GM23248 (cell line): ENCODE measurements around the gene NTN3. TPM values are rescaled to one million over a fixed set of nuclear protein-coding genes. Genes with fewer than 3 reads are reported as not detected.

Experiments used
- DNase-seq: peaks from one replicate; pipeline ENCODE4 v3.0.0-alpha.2; 2015
- H2AFZ ChIP-seq: fragments of 200-600 bp; sonication (generic); 2 replicates; pipeline ENCODE4 v1.6.1; 2016; ENCODE audit warnings: antibody characterized with exemption
- H3F3A ChIP-seq: fragments of 200-600 bp; sonication (generic); 2 replicates; pipeline ENCODE4 v1.6.1; 2016; ENCODE audit warnings: mild to moderate bottlenecking, antibody characterized with exemption, mixed run types; ENCODE audit not compliant: insufficient read depth
- H3K27ac ChIP-seq: fragments of 200-600 bp; sonication (generic); 2 replicates; pipeline ENCODE4 v1.5.1; 2016; ENCODE audit warnings: mild to moderate bottlenecking
- H3K27me3 ChIP-seq: fragments of 200-600 bp; sonication (generic); replicated peaks from 2 replicates; pipeline ENCODE4 v1.6.1; 2016; ENCODE audit warnings: mild to moderate bottlenecking; ENCODE audit not compliant: insufficient read depth
- H3K36me3 ChIP-seq: fragments of 200-600 bp; sonication (generic); 2 replicates; pipeline ENCODE4 v1.6.1; 2016; ENCODE audit warnings: low read depth, mild to moderate bottlenecking
- H3K4me1 ChIP-seq: fragments of 200-600 bp; sonication (generic); 2 replicates; pipeline ENCODE4 v1.6.1; 2016; ENCODE audit warnings: mild to moderate bottlenecking; ENCODE audit not compliant: insufficient read depth
- H3K4me2 ChIP-seq: fragments of 200-600 bp; sonication (generic); one replicate; pipeline ENCODE4 v1.6.1; 2016; ENCODE audit warnings: mild to moderate bottlenecking; ENCODE audit not compliant: unreplicated experiment
- H3K4me3 ChIP-seq: fragments of 200-600 bp; sonication (generic); 2 replicates; pipeline ENCODE4 v1.5.1; 2016; ENCODE audit warnings: mild to moderate bottlenecking
- H3K79me2 ChIP-seq: fragments of 200-600 bp; sonication (generic); 2 replicates; pipeline ENCODE4 v1.6.1; 2016; ENCODE audit warnings: mild to moderate bottlenecking; ENCODE audit not compliant: insufficient read depth
- H3K9ac ChIP-seq: fragments of 200-600 bp; sonication (generic); 2 replicates; pipeline ENCODE4 v1.6.1; 2016; ENCODE audit warnings: mild to moderate bottlenecking
- H3K9me2 ChIP-seq: fragments of 200-600 bp; sonication (generic); 2 replicates; pipeline ENCODE4 v1.6.1; 2016; ENCODE audit warnings: mixed run types, mild to moderate bottlenecking, moderate library complexity; ENCODE audit not compliant: insufficient read depth
- H3K9me3 ChIP-seq: fragments of 200-600 bp; sonication (generic); one replicate; pipeline ENCODE4 v1.6.1; 2017; ENCODE audit warnings: low read depth
- H4K20me1 ChIP-seq: fragments of 200-600 bp; sonication (generic); 2 replicates; pipeline ENCODE4 v1.6.0; 2016; ENCODE audit not compliant: insufficient read depth
- EZH2 ChIP-seq: fragments of 200-600 bp; sonication (generic); IDR thresholded peaks from 2 replicates; pipeline ENCODE4 v1.6.1; 2018; ENCODE audit warnings: antibody characterized with exemption, mild to moderate bottlenecking; ENCODE audit not compliant: insufficient read depth, poor library complexity, severe bottlenecking
- EZH2phosphoT487 ChIP-seq: fragments of 200-600 bp; sonication (generic); IDR thresholded peaks from 2 replicates; pipeline ENCODE4 v1.6.1; 2018; ENCODE audit warnings: antibody characterized with exemption, moderate library complexity, mild to moderate bottlenecking, low read depth; ENCODE audit not compliant: insufficient read depth
- WGBS, 2 experiments: methylation state at CpG; one replicate each; pipeline ENCODE4 v1.1.6; 2015 to 2017; ENCODE audit warnings: low lambda C conversion rate in 2 of 2, low coverage in 1 of 2; ENCODE audit errors: missing lambda C conversion rate in 2 of 2; 5-methylcytosine and 5-hydroxymethylcytosine counted together
- in situ Hi-C: fragments of 300-500 bp; cut with MboI; formaldehyde crosslinking; loops from 2 replicates; pipeline ENCODE4 v1.15.0; 2020
- polyA plus RNA-seq: library from polyadenylated mRNA; unstranded; fragments of >200 nt; fragmentation: Nextera tagmentation; extraction: Ambion mirVana; gene quantifications from 2 replicates; pipeline ENCODE4 v1.2.1, GENCODE V29; 2016
- total RNA-seq: library from RNA; depleted of rRNA; stranded (reverse); fragments of >200 nt; shearing (Covaris generic); gene quantifications from 2 replicates; pipeline ENCODE4 v1.2.3, GENCODE V29; 2014

NTN3 gene
- total and polyA plus RNA-seq, 2 experiments from 2014 or later: not detected

GRCh38 chr16:2468725-2469398 is 2.2 kb upstream of the NTN3 start:
- H2AFZ ChIP-seq: no peak overlapping the region
- no peak overlapping the region for H3K27ac ChIP-seq
- no peaks in the 10 kb centered on the region for H3K27me3 ChIP-seq
- H3K9me3 ChIP-seq: no peaks in the 10 kb centered on the region
- H3K9me2 ChIP-seq: no peaks in the 10 kb centered on the region
- peak overlapping the region; percentile 66; the same call in 1 of the 2 replicates for H3K4me3 ChIP-seq
- no peak overlapping the region for H3K9ac ChIP-seq
- H3K36me3 ChIP-seq: no peaks in the 10 kb centered on the region
- in situ Hi-C loops: no loop called here
- DNase-seq: no peak
- no peaks in the 10 kb centered on the region for H4K20me1 ChIP-seq
- TF ChIP-seq EZH2: no peak
- TF ChIP-seq EZH2phosphoT487: no peak
- no peaks in the 10 kb centered on the region for H3K79me2 ChIP-seq
- H3K4me2 ChIP-seq: peak overlapping the region; percentile 77
- H3K4me1 ChIP-seq: no peaks in the 10 kb centered on the region
- WGBS, 2 experiments: 46 to 67% methylated on average over 7 to 14 of the region's 14 CpGs
- no peaks in the 10 kb centered on the region for H3F3A ChIP-seq

- TF ChIP-seq EZH2 (no peak), EZH2phosphoT487 (no peak)
- DNase-seq: no peak
- H4K20me1 ChIP-seq: no peaks in the 10 kb centered on the region
- H3K9me3 ChIP-seq: no peaks in the 10 kb centered on the region
- no peak overlapping the region for H3K4me2 ChIP-seq
- H3K9ac ChIP-seq: no peak overlapping the region
- H3K79me2 ChIP-seq: no peaks in the 10 kb centered on the region
- H3K36me3 ChIP-seq: no peaks in the 10 kb centered on the region
- H3K27me3 ChIP-seq: no peaks in the 10 kb centered on the region
- 53 to 54% methylated on average over 14 to 16 of the region's 16 CpGs for WGBS, 2 experiments
- H3K4me1 ChIP-seq: no peaks in the 10 kb centered on the region
- in situ Hi-C loops: no loop called here
- no peak overlapping the region for H3K27ac ChIP-seq
- H2AFZ ChIP-seq: no peak overlapping the region
- no peak overlapping the region for H3K4me3 ChIP-seq
- H3F3A ChIP-seq: no peaks in the 10 kb centered on the region
- no peaks in the 10 kb centered on the region for H3K9me2 ChIP-seq
Observed at GRCh38 chr16:2469399-2470233, 1.5 kb upstream of the NTN3 start.

GRCh38 chr16:2470234-2470601 is 879 bp upstream of the NTN3 start:
- no peaks in the 10 kb centered on the region for H3F3A ChIP-seq
- H3K9me3 ChIP-seq: no peaks in the 10 kb centered on the region
- WGBS, 2 experiments: 64% methylated on average over 7 of the region's 7 CpGs
- H3K27ac ChIP-seq: no peak overlapping the region
- no peak overlapping the region for H3K4me3 ChIP-seq
- no peak overlapping the region for H3K4me2 ChIP-seq
- no peaks in the 10 kb centered on the region for H3K27me3 ChIP-seq
- no peaks in the 10 kb centered on the region for H4K20me1 ChIP-seq
- in situ Hi-C loops: no loop called here
- no peaks in the 10 kb centered on the region for H3K4me1 ChIP-seq
- H2AFZ ChIP-seq: no peak overlapping the region
- no peaks in the 10 kb centered on the region for H3K36me3 ChIP-seq
- no peak overlapping the region for H3K9ac ChIP-seq
- TF ChIP-seq EZH2phosphoT487: no peak
- no peaks in the 10 kb centered on the region for H3K79me2 ChIP-seq
- no peak for DNase-seq
- no peaks in the 10 kb centered on the region for H3K9me2 ChIP-seq

DNA sequence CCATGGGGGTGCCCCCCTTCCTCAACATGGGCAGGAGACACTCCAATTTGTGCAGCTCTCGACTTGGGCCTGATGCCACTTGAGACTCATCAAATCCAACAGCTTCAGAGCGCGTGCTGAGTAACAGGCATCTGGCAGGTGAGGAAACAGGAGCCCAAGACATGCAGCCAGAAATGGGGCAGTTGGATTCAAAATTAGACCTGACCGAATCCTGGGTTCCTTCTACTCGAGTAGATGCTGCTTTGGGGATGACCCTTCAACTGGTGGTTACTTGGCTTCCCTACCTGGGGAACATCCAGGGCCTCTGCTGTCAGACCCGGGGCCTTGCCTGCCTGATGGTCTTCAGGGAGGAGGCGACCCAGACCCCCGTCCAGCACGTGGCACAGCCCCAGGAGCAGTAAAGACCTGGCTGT is 488 bp upstream of the NTN3 start:
- H3K4me3 ChIP-seq: no peak overlapping the region
- no peaks in the 10 kb centered on the region for H3F3A ChIP-seq
- H3K79me2 ChIP-seq: peaks cover 4% of the 10 kb centered on the region; the same call in 1 of the 2 replicates
- H2AFZ ChIP-seq: no peak overlapping the region
- H3K4me1 ChIP-seq: no peaks in the 10 kb centered on the region; the same call in 1 of the 2 replicates
- in situ Hi-C loops: no loop called here
- no peaks in the 10 kb centered on the region for H3K9me3 ChIP-seq
- TF ChIP-seq EZH2phosphoT487: no peak
- TF ChIP-seq EZH2: no peak
- no peak overlapping the region for H3K27ac ChIP-seq
- H3K4me2 ChIP-seq: no peak overlapping the region
- no peak overlapping the region for H3K9ac ChIP-seq
- H3K36me3 ChIP-seq: no peaks in the 10 kb centered on the region
- peak; percentile 37 for DNase-seq
- no peaks in the 10 kb centered on the region for H3K9me2 ChIP-seq
- H4K20me1 ChIP-seq: no peaks in the 10 kb centered on the region
- no peaks in the 10 kb centered on the region for H3K27me3 ChIP-seq
- 23 to 38% methylated on average over 8 of the region's 9 CpGs for WGBS, 2 experiments
